Thymus (tissue), 11 donors: ENCODE measurements around the gene FLNC. TPM values are rescaled to one million over a fixed set of nuclear protein-coding genes. Genes with fewer than 3 reads are reported as not detected.

Experiments
- DNase-seq, 9 donors: peaks; one replicate each; pipeline ENCODE4 v3.0.0-alpha.2; 2013; ENCODE audit warnings: low spot score in 9 of 9, low read depth in 6 of 9, missing footprints in 1 of 9
- H3K27ac ChIP-seq, 2 donors: one replicate each; pipeline ENCODE4 v1.5.1; 2013; ENCODE audit warnings: control low read depth in 1 of 2, low read depth in 1 of 2, low read length in 1 of 2, mild to moderate bottlenecking in 1 of 2, moderate library complexity in 1 of 2
- H3K27me3 ChIP-seq, 2 donors: one replicate each; pipeline ENCODE4 v1.5.1; 2013; ENCODE audit warnings: low read length in 1 of 2; ENCODE audit not compliant: control insufficient read depth in 2 of 2, insufficient read depth in 1 of 2
- H3K36me3 ChIP-seq, 2 donors: one replicate each; pipeline ENCODE4 v1.5.1; 2013; ENCODE audit warnings: low read length in 1 of 2, mild to moderate bottlenecking in 1 of 2, moderate library complexity in 1 of 2; ENCODE audit not compliant: control insufficient read depth in 2 of 2, insufficient read depth in 2 of 2
- H3K4me1 ChIP-seq, 2 donors: one replicate each; pipeline ENCODE4 v1.5.1; 2013; ENCODE audit warnings: low read length in 2 of 2; ENCODE audit not compliant: control insufficient read depth in 2 of 2, insufficient read depth in 2 of 2
- H3K4me3 ChIP-seq, 2 donors: one replicate each; pipeline ENCODE4 v1.5.1; 2013; ENCODE audit warnings: low read length in 2 of 2, control low read depth in 1 of 2, mild to moderate bottlenecking in 1 of 2
- H3K9me3 ChIP-seq, 2 donors: one replicate each; pipeline ENCODE4 v1.5.1; 2013; ENCODE audit warnings: low read length in 1 of 2, mild to moderate bottlenecking in 1 of 2; ENCODE audit not compliant: control insufficient read depth in 2 of 2, insufficient read depth in 1 of 2
- WGBS: extraction: QIAGEN DNeasy Blood & Tissue Kit; methylation state at CpG from one replicate; pipeline ENCODE4 v1.1.7; 2013; 5-methylcytosine and 5-hydroxymethylcytosine counted together
- polyA plus RNA-seq: library from polyadenylated mRNA; stranded (reverse); fragments of 200-250 nt; gene quantifications from one replicate; pipeline ENCODE4 v1.2.3, GENCODE V29; 2013
- total RNA-seq: library from RNA; stranded (reverse); fragments of 120-200 nt; gene quantifications from one replicate; pipeline ENCODE4 v1.2.4, GENCODE V29; 2013
- donor health status: healthy.

FLNC gene
- total and polyA plus RNA-seq, 2 donors, result 0.71 to 0.96 TPM

DNA sequence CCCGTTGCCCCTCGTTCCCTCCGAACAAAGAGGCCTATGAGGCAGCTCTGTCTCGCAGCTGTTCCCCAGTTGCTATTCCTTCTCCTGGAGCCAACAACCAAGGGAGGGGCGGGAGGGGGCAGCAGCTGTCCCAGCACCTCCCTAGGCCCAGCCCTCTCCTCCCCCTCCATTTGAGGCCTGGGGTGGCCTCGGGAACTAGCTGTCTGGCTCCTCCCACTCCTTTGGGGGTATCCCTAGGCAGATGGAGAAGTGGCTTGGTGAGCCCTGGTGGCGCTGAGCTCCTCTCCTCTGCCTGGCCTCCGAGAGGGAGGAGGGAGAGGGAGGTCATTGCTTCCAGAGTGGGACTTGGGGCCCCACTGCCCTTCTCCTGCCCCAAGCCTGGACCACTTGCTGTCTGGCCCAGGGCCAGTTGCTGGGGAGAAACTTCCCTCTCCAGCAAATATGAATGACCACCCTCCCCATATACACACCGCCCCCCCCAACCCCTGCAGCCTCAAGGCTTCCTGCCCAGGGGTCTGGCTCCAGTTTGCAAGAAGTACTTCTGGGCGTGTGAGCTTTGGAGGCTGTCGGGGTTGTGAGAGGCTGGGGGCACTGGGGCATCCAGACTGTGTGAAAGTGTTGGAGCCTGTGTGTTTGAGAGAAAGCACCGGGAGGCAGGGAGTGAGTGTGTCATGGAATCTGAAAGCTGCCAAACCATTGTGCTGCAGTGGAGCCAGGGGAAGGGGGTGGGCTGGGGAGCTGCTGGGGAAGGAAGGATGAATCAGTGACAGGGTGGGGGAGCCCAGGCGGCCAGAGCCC is 3.1 kb downstream of the FLNC start:
- peak in 1 of 9 donors; percentile 10 for DNase-seq
- no peak overlapping the region for H3K4me3 ChIP-seq
- peaks cover 2 to 34% of the 10 kb centered on the region in 2 donors for H3K4me1 ChIP-seq
- 36% methylated on average over 13 of the region's 13 CpGs for WGBS
- no peak overlapping the region for H3K27ac ChIP-seq
- H3K36me3 ChIP-seq, result no peaks in the 10 kb centered on the region
- H3K27me3 ChIP-seq, result peaks cover 40 to 66% of the 10 kb centered on the region in 2 donors
- peaks cover 0 to 5% of the 10 kb centered on the region in 2 donors for H3K9me3 ChIP-seq

DNA sequence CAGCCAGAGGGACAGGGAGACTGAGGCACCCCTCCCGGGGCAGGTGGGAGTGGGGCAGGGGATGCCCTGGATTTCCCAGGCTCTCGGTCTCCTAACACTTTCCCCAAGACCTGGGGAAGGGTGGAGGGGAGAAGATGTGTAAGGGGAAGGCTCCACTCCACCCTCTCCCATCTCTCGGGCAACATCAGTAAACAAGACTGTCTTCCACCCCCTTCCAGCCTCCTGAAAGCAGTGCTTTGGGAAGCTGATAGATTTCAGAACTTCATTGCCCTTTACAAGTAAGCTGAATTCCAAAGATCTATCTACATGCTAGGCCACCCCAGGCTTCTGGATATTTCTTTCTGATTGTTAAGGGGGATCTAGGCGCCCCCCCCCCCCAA is 3.7 kb downstream of the FLNC start:
- no peaks in the 10 kb centered on the region for H3K36me3 ChIP-seq
- H3K4me1 ChIP-seq, result peaks cover 2 to 34% of the 10 kb centered on the region in 2 donors
- H3K27ac ChIP-seq, result no peak overlapping the region
- H3K9me3 ChIP-seq, result peaks cover 0 to 5% of the 10 kb centered on the region in 2 donors
- WGBS, result 81% methylated on average over 4 of the region's 4 CpGs
- H3K27me3 ChIP-seq, result peaks cover 40 to 61% of the 10 kb centered on the region in 2 donors
- no peak for DNase-seq
- H3K4me3 ChIP-seq, result no peak overlapping the region

DNA sequence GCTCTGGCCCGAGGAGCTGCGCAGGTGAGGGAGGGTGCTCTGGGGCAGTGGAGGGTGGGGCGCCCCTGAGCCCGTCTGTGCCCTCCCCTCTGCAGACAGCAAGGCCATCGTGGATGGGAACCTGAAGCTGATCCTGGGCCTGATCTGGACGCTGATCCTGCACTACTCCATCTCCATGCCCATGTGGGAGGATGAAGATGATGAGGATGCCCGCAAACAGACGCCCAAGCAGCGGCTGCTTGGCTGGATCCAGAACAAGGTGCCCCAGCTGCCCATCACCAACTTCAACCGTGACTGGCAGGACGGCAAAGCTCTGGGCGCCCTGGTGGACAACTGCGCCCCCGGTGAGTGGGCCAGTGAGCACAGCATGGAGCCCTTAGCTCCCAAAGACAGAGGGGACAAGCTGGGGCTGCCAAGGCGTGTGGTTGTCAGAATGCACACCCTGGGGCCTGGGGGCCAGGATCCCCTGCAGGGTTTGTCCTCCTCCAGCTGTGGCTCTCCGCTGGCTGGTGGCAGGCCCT is 5.1 kb downstream of the FLNC start:
- Histone ChIP-seq H3K4me3 (no peak overlapping the region), H3K27me3 (peaks cover 29 to 49% of the 10 kb centered on the region in 2 donors), H3K36me3 (no peaks in the 10 kb centered on the region), H3K27ac (no peak overlapping the region), H3K9me3 (peaks cover 0 to 5% of the 10 kb centered on the region in 2 donors), H3K4me1 (peaks cover 2 to 27% of the 10 kb centered on the region in 2 donors)
- 97% methylated on average over 16 of the region's 16 CpGs for WGBS
- no peak for DNase-seq

DNA sequence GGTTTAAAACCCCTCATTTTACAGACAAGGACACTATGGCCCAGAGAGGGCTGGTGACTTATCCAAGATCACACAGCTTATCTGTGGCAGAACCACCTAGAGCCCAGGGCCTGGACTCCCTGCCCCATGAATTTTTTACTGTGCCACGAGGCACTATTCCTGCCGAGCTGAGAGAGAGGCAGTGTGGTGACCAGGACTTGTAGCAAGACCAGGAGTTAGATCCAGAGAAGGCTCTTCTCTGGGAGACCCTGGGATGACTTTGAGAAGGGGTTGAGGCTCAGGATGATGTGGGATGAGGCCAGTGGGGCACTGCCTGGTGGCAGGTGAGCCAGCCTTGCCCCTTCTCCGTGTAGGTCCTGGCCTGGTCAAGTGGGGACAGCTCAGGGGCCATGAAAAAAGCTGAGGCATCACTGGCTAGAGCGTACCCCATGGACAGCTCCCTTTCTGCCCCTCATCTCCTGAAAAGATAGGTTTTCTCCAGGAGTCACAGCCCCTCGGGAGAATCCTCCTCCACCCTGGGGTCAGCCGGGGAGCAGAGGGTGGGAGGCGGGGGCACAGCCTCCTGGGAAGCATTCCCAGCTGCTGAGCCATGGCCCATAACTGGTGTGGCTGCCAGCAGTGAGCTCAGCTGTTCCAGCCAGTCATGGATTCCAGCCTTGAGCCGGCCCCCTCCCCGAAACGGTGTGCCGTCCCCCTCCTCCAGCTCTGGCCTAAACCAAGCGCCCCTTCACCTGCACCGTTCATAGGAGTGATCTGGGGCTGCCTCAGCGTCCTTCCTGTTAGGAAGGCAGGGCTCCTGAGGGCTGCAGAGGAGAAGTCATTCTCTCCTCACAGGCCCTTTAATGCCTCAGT is 5.8 kb downstream of the FLNC start:
- H3K9me3 ChIP-seq, result peaks cover 0 to 5% of the 10 kb centered on the region in 2 donors
- H3K4me3 ChIP-seq, result no peak overlapping the region
- peaks cover 23 to 42% of the 10 kb centered on the region in 2 donors for H3K27me3 ChIP-seq
- no peak overlapping the region for H3K27ac ChIP-seq
- H3K36me3 ChIP-seq, result no peaks in the 10 kb centered on the region
- DNase-seq, result no peak
- H3K4me1 ChIP-seq, result peaks cover 2 to 20% of the 10 kb centered on the region in 2 donors
- 95% methylated on average over 14 of the region's 14 CpGs for WGBS

DNA sequence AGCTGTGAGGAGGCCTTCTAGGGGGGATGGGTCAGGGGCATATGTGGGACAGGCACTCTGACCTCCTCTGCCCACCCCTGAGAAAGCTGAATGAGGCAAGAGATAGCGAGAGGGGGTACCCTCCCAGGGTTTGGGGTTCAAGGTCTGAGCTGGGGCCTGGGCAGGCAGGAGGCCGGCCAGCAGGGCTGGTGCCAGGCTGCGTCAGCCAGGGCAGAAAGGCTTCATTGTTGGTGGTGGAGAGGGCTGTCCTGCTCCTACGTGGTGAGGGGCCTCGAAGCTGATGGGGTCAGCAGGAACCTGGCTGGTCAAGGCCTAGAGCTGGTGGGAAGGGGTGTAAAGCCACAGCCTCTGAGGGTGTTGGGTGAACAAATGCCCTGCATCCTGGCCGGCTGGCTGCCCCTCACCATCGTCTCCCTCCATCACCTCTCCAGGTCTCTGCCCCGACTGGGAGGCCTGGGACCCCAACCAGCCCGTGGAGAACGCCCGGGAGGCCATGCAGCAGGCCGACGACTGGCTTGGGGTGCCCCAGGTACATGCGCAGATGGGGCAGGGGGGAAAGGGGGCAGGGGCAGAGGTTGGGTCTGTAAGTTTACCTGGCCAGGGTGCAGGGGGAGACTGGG is 6.6 kb downstream of the FLNC start:
- no peaks in the 10 kb centered on the region for H3K36me3 ChIP-seq
- peaks cover 0 to 12% of the 10 kb centered on the region in 2 donors for H3K4me1 ChIP-seq
- H3K27me3 ChIP-seq, result peaks cover 16 to 34% of the 10 kb centered on the region in 2 donors
- DNase-seq, result no peak
- WGBS, result 94% methylated on average over 14 of the region's 14 CpGs
- H3K4me3 ChIP-seq, result no peak overlapping the region
- no peaks in the 10 kb centered on the region for H3K9me3 ChIP-seq
- no peak overlapping the region for H3K27ac ChIP-seq

DNA sequence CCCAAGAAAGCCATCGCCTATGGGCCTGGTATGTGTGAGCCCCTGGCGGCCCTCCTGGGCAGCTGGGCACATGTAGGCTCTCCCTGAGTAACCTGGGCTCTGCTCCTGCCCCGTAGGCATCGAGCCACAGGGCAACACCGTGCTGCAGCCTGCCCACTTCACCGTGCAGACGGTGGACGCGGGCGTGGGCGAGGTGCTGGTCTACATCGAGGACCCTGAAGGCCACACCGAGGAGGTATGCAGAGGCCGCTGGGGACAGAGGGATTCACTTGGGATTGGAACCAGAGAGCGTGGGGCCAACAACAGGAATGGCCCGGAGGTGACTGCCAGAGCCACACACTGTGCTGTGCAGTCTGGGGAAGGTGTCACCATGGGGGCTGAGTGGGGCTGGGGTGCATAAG is 7.3 kb downstream of the FLNC start:
- Histone ChIP-seq H3K27ac (no peak overlapping the region), H3K27me3 (peaks cover 13 to 27% of the 10 kb centered on the region in 2 donors), H3K4me1 (peaks cover 0 to 5% of the 10 kb centered on the region in 2 donors), H3K4me3 (no peak overlapping the region), H3K36me3 (no peaks in the 10 kb centered on the region), H3K9me3 (no peaks in the 10 kb centered on the region)
- no peak for DNase-seq
- 98% methylated on average over 16 of the region's 16 CpGs for WGBS

DNA sequence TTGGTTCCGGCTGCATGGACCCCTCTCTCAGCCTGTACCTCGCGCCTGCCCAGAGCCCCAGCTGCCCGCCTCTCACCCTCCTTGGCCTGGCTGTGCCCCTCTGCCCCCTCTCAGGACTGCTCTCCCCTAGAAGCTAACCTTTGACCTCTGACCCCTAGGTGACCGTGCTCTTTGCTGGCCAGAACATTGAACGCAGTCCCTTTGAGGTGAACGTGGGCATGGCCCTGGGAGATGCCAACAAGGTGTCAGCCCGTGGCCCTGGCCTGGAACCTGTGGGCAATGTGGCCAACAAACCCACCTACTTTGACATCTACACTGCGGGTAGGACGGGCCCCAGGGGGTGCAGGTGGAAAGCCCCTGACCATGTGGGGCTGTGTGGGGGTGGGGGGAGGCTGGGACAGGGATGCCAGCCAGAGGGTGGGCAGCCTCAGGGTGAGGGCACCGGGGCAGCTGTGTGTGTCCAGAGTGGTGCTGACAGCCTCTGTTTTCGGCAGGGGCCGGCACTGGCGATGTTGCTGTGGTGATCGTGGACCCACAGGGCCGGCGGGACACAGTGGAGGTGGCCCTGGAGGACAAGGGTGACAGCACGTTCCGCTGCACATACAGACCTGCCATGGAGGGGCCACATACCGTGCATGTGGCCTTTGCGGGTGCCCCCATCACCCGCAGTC is 8.0 kb downstream of the FLNC start:
- H3K4me3 ChIP-seq, result no peak overlapping the region
- no peak overlapping the region for H3K27ac ChIP-seq
- H3K9me3 ChIP-seq, result no peaks in the 10 kb centered on the region
- peaks cover 6 to 20% of the 10 kb centered on the region in 2 donors for H3K27me3 ChIP-seq
- no peak for DNase-seq
- 96% methylated on average over 22 of the region's 22 CpGs for WGBS
- H3K4me1 ChIP-seq, result no peaks in the 10 kb centered on the region
- no peaks in the 10 kb centered on the region for H3K36me3 ChIP-seq

DNA sequence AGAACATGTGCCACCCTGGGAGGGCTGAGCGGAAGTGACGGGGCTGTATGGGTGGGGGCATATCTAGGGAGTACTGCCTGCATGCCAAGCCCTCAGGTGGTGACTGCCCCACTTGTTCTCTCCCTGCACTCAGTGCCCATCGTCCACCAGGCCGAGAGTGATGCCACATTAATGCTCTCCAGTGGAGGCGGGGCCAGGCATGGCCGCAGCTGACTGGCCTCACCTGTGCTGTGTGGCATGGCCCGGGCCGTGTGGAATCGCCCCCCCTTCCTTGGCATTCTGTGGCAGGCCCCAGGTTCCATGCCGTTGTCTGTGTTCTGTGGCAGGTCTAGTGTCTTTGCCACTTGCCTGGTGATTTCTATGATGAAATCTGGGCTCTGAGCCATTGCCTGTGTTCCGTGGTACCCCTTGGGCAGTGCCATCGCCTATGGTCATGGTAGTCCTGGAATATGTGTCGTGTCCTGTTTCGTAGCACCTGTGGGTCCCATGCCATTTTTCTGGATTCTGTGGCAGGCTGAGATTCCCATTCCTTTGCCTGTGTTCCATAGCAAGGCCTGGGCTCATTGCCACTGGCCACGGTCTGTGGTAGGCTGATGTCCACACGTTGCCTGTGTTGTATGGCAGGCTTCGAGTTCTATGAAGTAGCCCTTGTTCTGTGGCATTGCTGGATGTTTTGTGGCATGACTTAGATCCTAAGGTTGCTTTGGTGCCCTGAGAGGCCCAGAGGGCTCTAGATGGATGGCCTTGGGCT is 8.9 kb downstream of the FLNC start:
- Histone ChIP-seq H3K27me3 (peaks cover 0 to 10% of the 10 kb centered on the region in 2 donors), H3K4me1 (no peaks in the 10 kb centered on the region), H3K4me3 (no peak overlapping the region), H3K36me3 (no peaks in the 10 kb centered on the region), H3K27ac (no peak overlapping the region), H3K9me3 (no peaks in the 10 kb centered on the region)
- WGBS, result 96% methylated on average over 17 of the region's 17 CpGs
- no peak for DNase-seq
